ENCODE results near the gene SPZ1. TPM values are rescaled to one million over a fixed set of nuclear protein-coding genes. Genes with fewer than 3 reads are reported as not detected.
"Not testable (repeated sequence)": the region's sequence is repeated elsewhere in the genome, so short reads cannot be mapped to it uniquely, and the experiment has no call there.

Gene SPZ1
- polyA plus RNA-seq, 1 donor: not detected

DNA sequence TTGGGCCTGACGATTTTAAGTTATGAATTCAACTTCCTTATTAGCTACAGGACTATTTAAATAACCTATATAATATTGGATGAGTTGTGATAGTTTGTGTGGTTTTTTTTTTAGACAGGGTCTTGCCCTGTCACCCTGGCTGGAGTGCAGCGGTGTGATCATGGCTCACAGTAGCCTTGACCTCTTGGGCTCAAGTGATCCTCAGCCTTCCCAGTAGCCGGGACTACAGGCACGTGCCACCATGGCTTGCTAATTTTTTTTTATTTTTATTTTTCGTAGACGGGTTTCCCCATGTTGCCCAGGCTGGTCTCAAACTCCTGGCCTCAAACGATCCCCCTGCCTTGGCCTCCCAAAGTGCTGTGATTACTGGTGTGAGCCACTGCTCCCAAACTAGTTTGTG is 17.6 kb downstream of the SPZ1 start:
- DNase-seq (ENCODE audit: low read depth): no peak

DNA sequence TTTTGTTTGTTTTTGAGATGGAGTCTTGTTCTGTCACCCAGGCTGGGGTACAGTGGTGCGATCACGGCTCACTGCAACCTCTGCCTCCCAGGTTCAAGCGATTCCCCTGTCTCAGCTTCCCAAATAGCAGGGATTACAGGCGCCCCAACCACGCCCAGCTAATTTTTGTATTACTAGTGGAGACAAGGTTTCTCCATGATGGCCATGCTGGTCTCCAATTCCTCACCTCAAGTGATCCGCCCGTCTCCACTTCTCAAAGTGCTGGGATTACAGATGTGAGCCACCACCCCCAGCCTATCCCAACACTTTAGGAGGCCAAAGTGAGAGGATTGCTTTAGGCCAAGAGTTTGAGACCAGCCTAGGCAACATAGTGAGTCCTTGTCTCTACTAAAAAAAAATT is 19.3 kb downstream of the SPZ1 start:
- DNase-seq (ENCODE audit: low read depth): no peak

GRCh38 chr5:80341016-80341775 is 21.4 kb downstream of the SPZ1 start:
- no peak for DNase-seq (ENCODE audit: low read depth)

DNA sequence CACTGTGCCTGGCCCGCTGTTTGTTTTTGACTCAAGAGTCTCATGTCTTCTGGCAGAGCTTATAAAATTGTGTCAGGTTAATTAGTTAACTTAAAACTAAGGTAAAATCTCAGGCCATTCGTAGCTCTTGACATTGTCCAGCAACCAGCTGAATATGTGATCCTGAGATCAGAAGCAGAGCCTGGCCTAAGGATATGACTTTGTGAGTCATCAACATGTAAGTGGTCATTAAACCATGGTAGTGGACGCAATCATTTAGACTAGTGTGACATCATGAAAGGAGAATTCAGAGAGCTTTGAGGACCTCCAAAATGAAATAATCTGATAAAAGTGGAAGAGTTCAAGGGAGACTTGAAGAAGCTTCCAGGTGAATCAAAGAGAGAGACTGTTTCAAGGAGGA is 23.3 kb downstream of the SPZ1 start:
- DNase-seq (ENCODE audit: low read depth): no peak

GRCh38 chr5:80346055-80346454 is 26.3 kb downstream of the SPZ1 start:
- no peak for DNase-seq (ENCODE audit: low read depth)

- DNase-seq (ENCODE audit: low read depth): no peak
Measured at GRCh38 chr5:80348171-80348570, 28.4 kb downstream of the SPZ1 start.

DNA sequence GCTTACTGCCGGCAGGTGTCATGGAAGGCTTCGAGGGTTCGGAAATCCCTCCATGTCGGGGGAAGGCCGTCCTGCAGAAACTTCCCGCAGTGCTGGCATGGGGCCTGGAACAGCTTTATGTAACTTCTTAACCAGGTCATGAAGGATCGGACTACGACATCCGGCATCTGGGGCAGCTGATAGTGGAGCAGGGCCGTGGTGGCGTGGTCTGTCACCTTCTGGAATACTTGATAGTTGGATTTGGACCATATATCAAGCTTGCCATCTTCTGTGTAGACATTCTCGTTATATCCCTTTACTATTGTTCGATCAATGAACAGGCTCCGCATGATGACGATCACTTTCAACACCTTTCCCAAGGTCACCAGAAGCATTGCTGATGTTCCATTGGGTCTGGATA is 31.2 kb downstream of the SPZ1 start:
- DNase-seq (ENCODE audit: low read depth): not testable (repeated sequence)

GRCh38 chr5:80355686-80356085 is 35.9 kb downstream of the SPZ1 start:
- no peak for DNase-seq (ENCODE audit: low read depth)

GRCh38 chr5:80357671-80358070 is 37.9 kb downstream of the SPZ1 start:
- DNase-seq (ENCODE audit: low read depth): no peak

GRCh38 chr5:80360914-80361444 is 41.2 kb downstream of the SPZ1 start:
- DNase-seq (ENCODE audit: low read depth): no peak

GRCh38 chr5:80364892-80365291 is 45.1 kb downstream of the SPZ1 start:
- DNase-seq (ENCODE audit: low read depth): no peak

DNA sequence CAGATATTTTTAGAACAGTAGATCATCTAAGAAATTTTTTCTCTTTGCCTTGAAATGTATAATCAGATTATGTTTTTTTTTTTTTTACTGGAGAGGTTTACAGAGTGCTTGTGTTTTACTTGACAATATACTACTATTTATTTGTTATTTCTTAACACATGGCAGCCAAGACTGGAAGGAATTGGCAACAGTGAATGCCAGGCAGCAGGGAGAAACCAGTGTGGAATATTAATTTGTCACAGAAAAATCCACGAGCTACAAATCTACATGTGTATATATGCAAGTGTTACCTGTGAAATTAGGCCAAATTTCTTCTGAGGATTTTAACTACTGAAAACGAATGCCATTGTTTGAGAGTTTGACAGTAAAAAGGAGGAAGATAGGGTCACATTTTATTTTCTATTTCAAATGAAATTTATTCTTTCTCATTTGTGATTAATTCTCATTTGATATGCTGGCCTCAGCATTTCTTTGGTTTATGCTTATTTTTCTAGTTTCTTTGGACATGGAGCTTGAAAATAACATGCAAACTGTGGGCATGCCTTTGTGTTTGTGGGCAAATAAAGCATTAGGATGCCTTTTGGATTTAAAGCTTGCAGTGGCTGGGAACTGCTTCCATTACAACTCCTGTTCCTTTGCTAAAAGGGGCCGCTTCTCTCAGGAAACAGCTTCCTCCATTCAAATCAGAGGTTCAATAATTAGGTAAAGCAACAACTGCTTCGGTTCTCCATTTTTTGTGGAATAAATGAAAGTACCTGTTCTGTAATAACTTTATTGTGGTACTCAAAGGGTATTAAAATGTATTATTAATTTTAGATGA is 49.1 kb downstream of the SPZ1 start:
- DNase-seq (ENCODE audit: low read depth): no peak

DNA sequence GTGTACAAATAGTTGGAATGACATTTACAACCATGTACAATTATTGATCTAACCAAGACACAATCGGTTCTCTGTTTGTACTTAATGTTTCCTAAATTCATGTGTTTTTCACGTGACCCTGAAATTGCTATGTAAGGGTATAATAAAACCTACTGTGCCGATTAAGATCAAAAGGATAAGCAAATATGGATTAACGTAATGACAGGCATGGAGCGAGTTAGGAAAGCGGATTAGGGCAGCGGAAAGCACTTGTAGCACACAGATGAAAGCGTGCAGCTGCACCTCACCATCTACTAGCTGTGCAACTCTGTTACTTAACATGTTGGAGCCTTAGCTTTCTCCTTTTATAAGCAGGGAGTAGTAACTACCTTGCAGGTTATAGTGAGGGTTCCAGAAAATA is 49.7 kb downstream of the SPZ1 start:
- no peak for DNase-seq (ENCODE audit: low read depth)

GRCh38 chr5:80370390-80370789 is 50.6 kb downstream of the SPZ1 start:
- DNase-seq (ENCODE audit: low read depth): no peak

Other genes starting within 250 kb of the SPZ1 start
- gene SERINC5, start 64.0 kb upstream of the SPZ1 start, polyA plus RNA-seq (ENCODE audit: insufficient read length): 19.1 TPM
- 75.3 TPM for gene ZFYVE16, start 88.1 kb downstream of the SPZ1 start, polyA plus RNA-seq (ENCODE audit: insufficient read length)
- 3.8 TPM for gene FAM151B, start 168.1 kb downstream of the SPZ1 start, polyA plus RNA-seq (ENCODE audit: insufficient read length)

Measured in forelimb muscle (tissue), 1 donor.